Smooth muscle cell of bladder (primary cell): ENCODE data around the gene CHD3. TPM values are rescaled to one million over a fixed set of nuclear protein-coding genes. Genes with fewer than 3 reads are reported as not detected.

Experiments
- total RNA-seq: library from RNA; depleted of rRNA; stranded (reverse); fragments of >200 nt; gene quantifications from 2 replicates; pipeline ENCODE4 v1.2.3, GENCODE V29; 2014

The CHD3 gene
- 231 and 283 TPM in 2 replicates for total RNA-seq

DNA sequence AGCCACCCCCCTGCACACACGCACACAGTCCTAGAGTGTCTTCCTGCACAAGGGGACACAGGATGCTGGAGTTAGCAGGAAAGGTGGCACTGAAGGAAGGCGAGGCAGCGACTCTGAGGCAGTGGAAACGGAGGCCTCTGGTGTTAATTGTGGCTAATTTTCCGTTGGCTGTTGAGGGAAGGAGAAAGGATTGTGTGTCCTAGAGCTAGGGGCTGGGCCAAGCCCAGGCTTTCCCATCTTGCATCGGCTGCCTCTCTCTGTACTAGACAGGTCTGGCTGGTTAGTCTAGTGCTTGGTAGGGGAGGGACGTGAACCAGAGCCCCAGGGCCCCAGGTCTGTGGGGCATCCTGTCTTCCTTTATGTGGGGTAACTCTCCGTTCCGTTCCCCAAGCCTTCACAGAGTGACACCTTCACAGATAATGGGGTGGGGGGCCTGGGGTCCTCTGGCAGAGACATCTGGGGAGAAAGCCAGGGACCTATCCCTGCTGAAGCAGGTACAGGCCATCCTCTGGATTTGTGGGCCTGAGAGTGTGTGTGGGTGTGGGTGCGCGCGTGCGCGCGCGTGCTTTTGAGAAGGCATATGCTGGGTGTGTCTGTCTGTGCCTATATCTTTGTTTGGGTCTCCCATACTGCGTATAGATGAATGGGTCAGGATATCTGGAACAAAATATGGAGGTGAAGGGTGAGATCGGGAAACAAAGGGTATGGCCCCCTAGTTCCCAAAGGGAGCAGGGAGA lies at the start of gene CHD3:
TSS of gene CHD3 (plus strand) at position 606 of the 737 bp plus-strand sequence. CDS start 212 bp downstream, outside the sequence.

DNA sequence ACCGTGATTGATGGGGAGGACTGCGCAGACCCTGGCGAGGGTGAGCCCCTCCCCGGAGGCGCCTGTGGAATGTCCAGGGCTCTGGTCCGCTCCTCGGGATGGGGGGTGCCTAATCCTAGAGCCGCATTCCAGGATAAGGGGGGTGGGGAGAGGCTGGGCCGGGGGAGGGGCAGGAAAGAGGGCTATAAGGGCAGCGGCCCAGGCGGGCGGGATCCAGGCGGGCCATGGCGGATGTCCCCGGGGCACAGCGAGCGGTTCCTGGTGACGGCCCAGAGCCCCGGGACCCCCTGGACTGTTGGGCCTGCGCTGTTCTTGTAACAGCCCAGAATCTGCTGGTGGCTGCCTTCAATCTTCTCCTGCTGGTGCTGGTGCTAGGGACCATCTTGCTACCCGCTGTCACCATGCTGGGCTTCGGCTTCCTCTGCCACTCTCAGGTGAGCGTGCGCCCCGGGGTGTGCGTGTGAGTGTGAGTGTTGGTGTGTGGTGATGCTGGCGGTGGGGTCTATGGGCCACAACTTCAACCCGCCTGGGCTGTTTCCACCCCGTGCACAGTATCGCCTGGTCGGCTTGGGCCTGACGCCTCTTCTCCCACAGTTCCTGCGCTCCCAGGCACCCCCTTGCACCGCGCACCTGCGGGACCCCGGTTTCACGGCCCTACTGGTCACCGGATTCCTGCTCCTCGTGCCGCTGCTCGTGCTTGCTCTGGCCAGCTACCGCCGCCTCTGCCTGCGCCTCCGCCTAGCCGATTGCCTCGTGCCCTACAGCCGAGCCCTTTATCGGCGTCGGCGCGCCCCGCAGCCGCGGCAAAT lies 33.5 kb upstream of the CHD3 start, which contains the start of gene TMEM88:
TSS of gene TMEM88 (plus strand) at position 216 of the 809 bp plus-strand sequence. CDS start at position 225, 9 bp downstream.

DNA sequence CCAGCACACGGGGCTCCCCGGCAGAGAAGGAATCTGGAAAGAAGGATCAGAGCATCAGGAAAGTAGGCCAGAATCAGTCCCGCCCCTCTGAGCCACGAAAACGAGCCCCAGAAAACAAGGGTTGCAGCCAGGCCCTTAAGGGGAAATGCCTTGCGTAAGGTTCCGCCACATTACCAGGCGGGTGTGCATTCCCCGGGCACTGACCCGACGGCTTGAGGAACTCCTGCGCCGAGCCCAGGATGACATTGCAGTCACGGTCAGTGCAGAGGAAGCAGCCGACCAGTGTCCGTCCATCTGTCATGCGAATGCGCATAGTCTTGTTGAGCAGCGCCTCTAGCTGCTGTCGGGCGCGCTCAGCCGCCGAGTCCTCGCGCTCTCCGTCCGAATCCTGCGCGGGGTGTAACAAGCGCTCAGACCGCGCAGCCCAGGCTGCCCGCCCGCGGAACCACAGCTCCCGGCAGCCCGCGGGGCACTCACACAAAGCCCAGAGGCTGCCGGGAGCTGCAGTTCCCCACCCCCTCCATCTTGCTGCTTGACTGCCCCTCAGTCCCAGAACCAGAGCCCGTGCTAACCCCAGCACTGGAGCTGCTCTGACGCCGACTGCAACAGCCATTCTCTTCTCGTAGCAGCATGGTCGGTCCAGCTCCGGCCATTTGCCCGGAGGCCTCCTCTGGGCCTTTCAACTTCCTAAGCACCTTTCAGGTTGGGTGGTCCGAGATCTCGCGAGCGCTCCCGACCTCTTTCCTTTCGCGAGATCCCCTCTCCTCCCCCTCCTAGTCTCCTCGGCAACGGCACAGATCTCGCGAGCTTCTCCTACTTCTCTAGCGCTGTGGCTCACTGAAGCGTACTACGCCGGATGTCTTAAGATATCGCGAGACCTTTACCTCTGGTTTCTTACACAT lies 31.5 kb upstream of the CHD3 start, which contains the start of gene NAA38:
TSS of gene NAA38 (minus strand) at position 749 of the 902 bp plus-strand sequence. CDS start at position 653, 96 bp downstream.

DNA sequence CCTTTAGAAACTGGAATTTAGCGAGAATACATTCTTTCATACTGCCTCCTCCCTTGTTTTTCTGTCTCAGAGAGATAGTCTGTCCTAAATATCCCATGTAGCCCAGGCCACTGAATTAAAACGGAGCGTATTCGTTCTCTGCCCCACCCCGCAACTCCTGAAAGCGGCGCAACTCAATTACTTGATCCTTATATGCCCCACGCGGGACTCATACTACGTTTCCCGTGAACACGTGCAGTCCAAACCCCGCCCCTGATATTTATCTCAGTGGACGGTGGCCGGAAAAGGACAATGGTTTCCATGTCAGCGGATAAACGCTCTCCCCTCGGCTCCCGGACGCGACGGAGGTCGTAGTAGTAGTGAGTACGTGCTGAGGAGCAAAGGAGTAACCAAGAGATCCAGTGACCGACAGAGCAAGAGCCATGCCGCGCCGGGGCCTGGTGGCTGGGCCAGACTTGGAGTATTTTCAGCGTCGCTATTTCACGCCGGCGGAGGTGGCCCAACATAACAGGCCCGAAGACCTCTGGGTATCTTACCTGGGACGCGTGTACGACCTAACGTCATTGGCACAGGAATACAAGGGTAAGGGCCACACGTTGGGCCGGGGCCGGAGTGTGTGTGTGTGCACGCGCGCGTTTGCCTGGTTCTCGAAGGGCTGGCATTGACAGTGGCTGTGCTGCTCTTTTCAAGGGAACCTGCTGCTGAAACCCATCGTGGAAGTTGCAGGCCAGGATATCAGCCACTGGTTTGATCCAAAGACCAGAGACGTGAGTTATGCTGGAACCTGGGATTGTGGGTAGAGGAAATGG lies 30.7 kb upstream of the CHD3 start, which contains the start of gene CYB5D1:
TSS of gene CYB5D1 (plus strand) at position 291 of the 809 bp plus-strand sequence. CDS start at position 423, 132 bp downstream.

DNA sequence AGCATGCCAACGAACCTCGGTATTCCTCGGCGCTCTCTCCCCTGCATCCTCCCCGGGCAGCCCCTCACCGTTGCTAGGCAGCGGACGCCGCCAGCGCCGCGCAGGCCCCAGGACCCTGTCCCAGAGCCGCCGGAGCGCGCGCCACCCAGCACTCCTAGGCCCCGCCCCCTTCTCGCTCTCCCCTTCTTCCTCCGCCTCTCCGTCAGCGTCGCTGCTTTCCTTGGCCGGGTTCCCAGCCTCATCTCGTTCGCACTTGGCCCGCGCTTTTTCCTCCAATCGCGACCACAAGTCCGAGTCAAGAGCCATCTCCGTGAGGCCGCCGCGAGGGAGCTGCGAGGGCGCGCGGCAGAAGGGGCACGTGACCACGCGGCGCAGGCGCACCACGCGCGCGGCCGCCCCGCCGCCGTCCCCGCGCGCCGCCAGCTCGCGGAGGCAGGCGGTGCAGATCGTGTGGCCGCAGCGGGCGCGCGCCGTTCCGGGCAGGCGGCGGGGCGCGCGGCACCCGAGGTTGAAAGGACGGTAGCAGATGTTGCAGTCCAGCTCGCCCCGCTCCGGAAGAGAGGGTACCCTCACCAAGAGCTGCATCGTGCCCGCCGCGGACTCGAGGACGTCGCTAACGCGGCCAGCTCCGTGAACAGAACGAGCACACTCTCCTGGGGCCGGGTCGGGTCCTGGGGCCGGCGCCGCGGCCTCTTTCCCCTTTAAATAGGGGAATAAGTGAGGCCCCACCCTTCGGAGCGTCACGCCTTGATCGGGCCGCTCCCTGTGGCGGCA lies 27.2 kb downstream of the CHD3 start, which contains the start of gene RNF227:
TSS of gene RNF227 (minus strand) at position 679 of the 774 bp plus-strand sequence. CDS start at position 585, 94 bp downstream.

DNA sequence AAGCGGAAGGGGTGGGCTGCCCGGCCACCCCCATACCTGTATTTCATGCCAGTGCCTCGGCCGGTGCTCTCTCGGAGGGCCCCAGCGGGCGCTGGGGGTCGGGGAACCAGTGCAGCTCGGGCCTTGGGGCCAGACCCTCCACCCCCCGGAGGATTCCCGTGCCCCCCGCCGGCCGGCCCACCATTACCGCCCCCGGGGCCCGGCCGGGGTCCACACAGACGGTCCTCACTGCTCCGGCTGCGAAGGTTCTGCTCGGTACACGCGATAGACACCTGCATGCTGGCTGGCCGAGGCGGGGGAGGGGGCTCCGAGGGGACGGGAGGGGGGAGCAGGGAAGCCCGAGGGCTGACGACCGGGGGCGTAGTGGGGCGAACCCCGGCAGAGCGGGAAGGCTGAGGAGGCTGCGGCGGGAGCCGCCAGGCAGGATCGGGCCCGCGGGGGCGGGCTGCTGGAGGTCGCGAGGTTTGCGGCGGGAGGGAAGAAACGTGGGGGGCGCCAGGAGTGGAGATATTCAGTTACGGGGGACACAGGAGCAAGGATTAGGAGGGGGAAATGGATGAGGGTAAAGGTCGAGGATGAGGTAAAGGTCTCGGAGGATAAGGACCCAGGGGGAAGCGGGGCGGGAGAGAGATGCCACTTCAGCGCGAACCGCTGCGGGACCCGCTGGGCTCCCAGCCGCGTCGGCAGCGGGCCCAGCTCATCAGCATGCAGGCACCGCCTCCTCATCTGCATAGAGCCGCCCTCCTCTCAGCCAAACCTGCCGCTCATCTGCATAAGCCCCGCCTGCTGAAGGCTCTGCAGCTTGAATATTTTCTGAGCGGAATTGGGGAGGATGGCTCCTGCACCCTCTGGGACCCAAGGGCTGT lies 40.8 kb downstream of the CHD3 start, which contains the start of gene KCNAB3:
TSS of gene KCNAB3 (minus strand) at position 699 of the 866 bp plus-strand sequence. CDS start at position 278, 421 bp downstream.

DNA sequence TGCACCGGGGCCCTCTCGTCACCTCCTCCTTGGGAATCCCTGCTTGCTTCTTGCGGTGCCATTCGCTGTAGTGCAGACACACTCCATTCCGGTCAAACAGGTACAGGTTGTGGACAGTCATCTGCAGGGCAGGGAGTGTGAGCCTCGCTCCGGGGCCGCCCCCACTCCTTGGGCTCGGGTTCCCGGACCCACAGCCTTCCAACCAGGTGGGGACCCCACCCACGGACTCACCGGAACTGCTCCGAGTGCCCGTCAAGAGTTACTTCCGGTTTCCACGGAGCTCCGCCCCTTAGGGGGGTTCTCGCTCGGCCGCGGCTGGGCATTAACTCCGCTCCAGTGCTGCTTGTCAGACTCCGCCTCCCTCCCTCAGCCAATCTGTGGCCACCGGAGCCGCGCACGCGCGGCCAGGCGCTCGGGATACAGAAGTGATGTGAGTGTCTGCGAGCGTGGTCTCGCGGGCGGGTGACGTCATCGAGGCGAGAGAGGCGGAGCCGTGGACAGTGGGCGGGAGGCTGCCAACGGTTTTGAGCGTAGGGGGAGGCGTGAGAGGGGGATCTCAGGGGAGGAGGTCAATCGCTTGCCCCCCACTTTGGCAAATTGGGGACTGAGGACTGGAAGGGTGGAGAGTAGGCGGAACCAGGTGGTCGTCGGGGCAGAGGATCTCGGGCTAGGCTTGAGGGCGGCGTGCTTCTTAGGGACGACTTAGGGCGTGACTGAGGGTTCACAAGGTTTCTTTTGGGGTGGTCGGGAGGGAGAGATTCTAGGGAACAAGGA lies 43.3 kb downstream of the CHD3 start, which contains the start of the genes CNTROB and TRAPPC1:
TSS of gene CNTROB (plus strand) at position 498 of the 774 bp plus-strand sequence. CDS start 874 bp downstream, outside the sequence.
TSS of gene TRAPPC1 (minus strand) at position 238 of the 774 bp plus-strand sequence. CDS start at position 121, 117 bp downstream.

Other genes starting within 250 kb of the CHD3 start
- gene ATP1B2, start 237.9 kb upstream of the CHD3 start, total RNA-seq, result not detected in 2 replicates
- gene TP53, start 201.3 kb upstream of the CHD3 start, total RNA-seq, result 16.9 and 18.7 TPM in 2 replicates
- gene WRAP53, start 200.3 kb upstream of the CHD3 start, total RNA-seq, result 3.1 and 3.4 TPM in 2 replicates
- gene EFNB3, start 183.6 kb upstream of the CHD3 start, total RNA-seq, result 0.09 and 0.28 TPM in 2 replicates
- 0.57 and 1.8 TPM in 2 replicates for gene DNAH2, start 171.0 kb upstream of the CHD3 start, total RNA-seq
- gene KDM6B, start 54.6 kb upstream of the CHD3 start, total RNA-seq, result 4.8 and 7.7 TPM in 2 replicates
- 0.14 and 0.28 TPM in 2 replicates for gene TMEM88, start 33.7 kb upstream of the CHD3 start, total RNA-seq
- 96.1 and 113 TPM in 2 replicates for gene NAA38, start 31.2 kb upstream of the CHD3 start, total RNA-seq
- gene CYB5D1, start 30.8 kb upstream of the CHD3 start, total RNA-seq, result 6.0 and 8.2 TPM in 2 replicates
- gene RNF227, start 27.5 kb downstream of the CHD3 start, total RNA-seq, result 2.3 and 2.8 TPM in 2 replicates
- gene KCNAB3, start 41.1 kb downstream of the CHD3 start, total RNA-seq, result 0.18 and 0.28 TPM in 2 replicates
- 36.4 and 42.0 TPM in 2 replicates for gene TRAPPC1, start 43.2 kb downstream of the CHD3 start, total RNA-seq
- 13.4 and 17.4 TPM in 2 replicates for gene CNTROB, start 43.4 kb downstream of the CHD3 start, total RNA-seq
- gene GUCY2D, start 113.8 kb downstream of the CHD3 start, total RNA-seq, result under 0.01 and 0.09 TPM in 2 replicates
- 0.18 TPM in 1 of 2 replicates, not detected in the other for gene ALOX15B, start 150.3 kb downstream of the CHD3 start, total RNA-seq
- not detected in 2 replicates for gene ALOX12B, start 198.9 kb downstream of the CHD3 start, total RNA-seq
- under 0.01 TPM in 1 of 2 replicates, not detected in the other for gene ALOXE3, start 229.7 kb downstream of the CHD3 start, total RNA-seq
- gene HES7, start 235.3 kb downstream of the CHD3 start, total RNA-seq, result not detected in 2 replicates